MM.1S (cell line): ENCODE data around the gene TRIM26.

ENCODE experiments used
- DNase-seq: peaks from one replicate; pipeline ENCODE4 v3.0.0-alpha.2; 2015
- H2AFZ ChIP-seq: fragments of 300-600 bp; sonication (generic); 2 replicates; pipeline ENCODE4 v1.6.0; 2016; ENCODE audit warnings: antibody characterized with exemption, low read length
- H3F3A ChIP-seq: fragments of 300-600 bp; sonication (generic); 2 replicates; pipeline ENCODE4 v1.6.1; 2016; ENCODE audit warnings: mild to moderate bottlenecking, antibody characterized with exemption, low read length, moderate library complexity, mixed read lengths; ENCODE audit not compliant: insufficient read depth
- H3K27ac ChIP-seq: fragments of 300-600 bp; sonication (generic); 2 replicates; pipeline ENCODE4 v1.5.1; 2016; ENCODE audit warnings: mild to moderate bottlenecking, low read length
- H3K27me3 ChIP-seq: fragments of 300-600 bp; sonication (generic); replicated peaks from 2 replicates; pipeline ENCODE4 v1.6.0; 2016; ENCODE audit warnings: low read length; ENCODE audit not compliant: insufficient read depth
- H3K36me3 ChIP-seq: fragments of 300-600 bp; sonication (generic); replicated peaks from 2 replicates; pipeline ENCODE4 v1.6.1; 2016; ENCODE audit warnings: mild to moderate bottlenecking, low read length, mixed read lengths; ENCODE audit not compliant: insufficient read depth
- H3K4me1 ChIP-seq: fragments of 300-600 bp; sonication (generic); 2 replicates; pipeline ENCODE4 v1.6.1; 2016; ENCODE audit warnings: low read length, mixed read lengths
- H3K4me2 ChIP-seq: fragments of 300-600 bp; sonication (generic); 2 replicates; pipeline ENCODE4 v1.6.0; 2016; ENCODE audit warnings: low read depth, low read length
- H3K4me3 ChIP-seq: fragments of 300-600 bp; sonication (generic); 2 replicates; pipeline ENCODE4 v1.5.1; 2016; ENCODE audit warnings: low read length, mixed read lengths
- H3K79me2 ChIP-seq: fragments of 300-600 bp; sonication (generic); 2 replicates; pipeline ENCODE4 v1.6.1; 2016; ENCODE audit warnings: mixed run types, low read length, mixed read lengths
- H3K9ac ChIP-seq: fragments of 300-600 bp; sonication (generic); 2 replicates; pipeline ENCODE4 v1.6.1; 2016; ENCODE audit warnings: low read length, mixed read lengths
- H3K9me2 ChIP-seq: fragments of 300-600 bp; sonication (generic); replicated peaks from 2 replicates; pipeline ENCODE4 v1.6.1; 2016; ENCODE audit warnings: mild to moderate bottlenecking, low read length, mixed read lengths; ENCODE audit not compliant: insufficient read depth
- H3K9me3 ChIP-seq: fragments of 300-600 bp; sonication (generic); replicated peaks from 2 replicates; pipeline ENCODE4 v1.6.1; 2016; ENCODE audit warnings: mild to moderate bottlenecking, low read length, mixed read lengths; ENCODE audit not compliant: insufficient read depth
- H4K20me1 ChIP-seq: fragments of 300-600 bp; sonication (generic); 2 replicates; pipeline ENCODE4 v1.6.1; 2016; ENCODE audit warnings: mild to moderate bottlenecking, low read length, moderate library complexity, mixed read lengths; ENCODE audit not compliant: insufficient read depth
- CTCF ChIP-seq: fragments of 300-600 bp; sonication (generic); IDR thresholded peaks from 2 replicates; pipeline ENCODE4 v1.5.1; 2016; ENCODE audit warnings: antibody characterized with exemption, low read length, mixed read lengths
- EZH2 ChIP-seq: fragments of 300-600 bp; sonication (generic); optimal IDR thresholded peaks from 2 replicates; pipeline ENCODE3; 2017; ENCODE audit warnings: low read depth, mild to moderate bottlenecking, antibody characterized with exemption, low read length, mixed read lengths
- EZH2phosphoT487 ChIP-seq: fragments of 300-600 bp; sonication (generic); IDR thresholded peaks from 2 replicates; pipeline ENCODE4 v1.6.1; 2018; ENCODE audit warnings: antibody characterized with exemption, low read length

Gene TRIM26

GRCh38 chr6:30136570-30137286 lies 76.5 kb downstream of the TRIM26 start:
- no peaks in the 10 kb centered on the region for H3K9me3 ChIP-seq
- no peaks in the 10 kb centered on the region for H3K79me2 ChIP-seq
- H3K4me3 ChIP-seq, result no peak overlapping the region
- no peaks in the 10 kb centered on the region for H4K20me1 ChIP-seq
- H3F3A ChIP-seq, result peaks cover 4% of the 10 kb centered on the region; the same call in 1 of the 2 replicates
- no peaks in the 10 kb centered on the region for H3K36me3 ChIP-seq
- H3K4me1 ChIP-seq, result peaks cover 19% of the 10 kb centered on the region
- H2AFZ ChIP-seq, result no peak overlapping the region
- no peak overlapping the region for H3K9ac ChIP-seq
- DNase-seq, result peak; percentile 77
- peaks cover 30% of the 10 kb centered on the region for H3K27me3 ChIP-seq
- no peak overlapping the region for H3K27ac ChIP-seq
- no peak for TF ChIP-seq EZH2phosphoT487
- no peak for TF ChIP-seq EZH2
- TF ChIP-seq CTCF, result no peak
- H3K9me2 ChIP-seq, result no peaks in the 10 kb centered on the region
- H3K4me2 ChIP-seq, result peak overlapping the region; percentile 55; the same call in 1 of the 2 replicates

DNA sequence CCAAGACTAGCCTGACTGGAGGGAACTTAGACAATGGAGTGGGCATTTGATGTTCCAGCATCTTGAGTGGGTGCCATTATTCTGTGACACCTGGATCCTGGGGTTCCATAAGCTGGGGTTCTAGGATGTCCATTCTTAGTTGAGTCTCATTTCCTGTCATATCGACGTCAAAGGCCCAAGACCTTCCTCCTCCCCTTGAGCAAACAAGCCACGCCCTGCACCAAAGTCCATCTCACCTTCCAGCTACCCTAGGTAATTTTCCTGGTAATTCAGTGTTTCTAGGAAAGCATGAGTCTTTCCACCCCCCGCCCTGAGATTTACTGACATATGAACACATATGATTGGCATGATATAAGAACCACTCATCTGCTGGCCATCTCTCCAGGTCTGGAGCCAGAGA lies 77.4 kb downstream of the TRIM26 start, which contains the start of gene TRIM40:
Gene TRIM40 (plus strand): TSS at position 384 of the 400 bp plus-strand sequence. CDS start 897 bp downstream, outside the sequence.
- TF ChIP-seq CTCF, result no peak
- no peak for TF ChIP-seq EZH2
- TF ChIP-seq EZH2phosphoT487, result no peak
- no peak for DNase-seq
- no peak within 1 kb of the TSS for H3K4me3 ChIP-seq
- H3K27me3 ChIP-seq, result peaks cover 35% of the 10 kb centered on the region
- no peaks in the 10 kb centered on the region for H3K9me3 ChIP-seq
- no peak within 1 kb of the TSS for H2AFZ ChIP-seq
- no peak within 1 kb of the TSS for H3K27ac ChIP-seq
- H3K4me2 ChIP-seq, result peak within 1 kb of the TSS; percentile 55; the same call in 1 of the 2 replicates
- H3K4me1 ChIP-seq, result peaks cover 19% of the 10 kb centered on the region
- H3K36me3 ChIP-seq, result no peaks in the 10 kb centered on the region
- no peaks in the 10 kb centered on the region for H4K20me1 ChIP-seq
- H3F3A ChIP-seq, result peaks cover 6% of the 10 kb centered on the region
- no peak within 1 kb of the TSS for H3K9ac ChIP-seq
- no peaks in the 10 kb centered on the region for H3K9me2 ChIP-seq
- H3K79me2 ChIP-seq, result no peaks in the 10 kb centered on the region

DNA sequence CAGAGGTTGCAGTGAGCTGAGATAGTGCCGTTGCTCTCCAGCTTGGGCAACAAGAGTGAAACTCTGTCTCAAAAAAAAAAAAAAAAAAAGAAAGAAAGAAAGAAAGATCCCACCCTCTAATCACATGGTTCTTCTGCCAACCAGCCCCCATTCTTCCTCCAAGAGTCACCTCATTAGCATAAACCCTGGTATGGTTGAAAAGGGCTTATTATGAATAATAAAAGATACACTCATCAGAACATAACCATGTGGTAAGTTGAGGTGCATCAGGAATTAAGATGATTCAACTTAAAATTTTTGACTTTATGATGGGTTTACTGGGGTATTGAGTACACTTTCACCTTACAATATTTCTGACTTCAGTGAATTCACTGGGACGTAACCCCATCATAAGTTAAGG lies 78.1 kb downstream of the TRIM26 start:
- no peak for TF ChIP-seq EZH2
- TF ChIP-seq CTCF, result no peak
- TF ChIP-seq EZH2phosphoT487, result no peak
- peaks cover 35% of the 10 kb centered on the region for H3K27me3 ChIP-seq

More for the DNA sequence above, 78.1 kb downstream of the TRIM26 start:
- Histone ChIP-seq H3K4me2 (no peak overlapping the region), H3K9me3 (no peaks in the 10 kb centered on the region), H3K79me2 (no peaks in the 10 kb centered on the region), H4K20me1 (no peaks in the 10 kb centered on the region), H3K9me2 (no peaks in the 10 kb centered on the region), H3K9ac (no peak overlapping the region), H2AFZ (no peak overlapping the region), H3F3A (peaks cover 11% of the 10 kb centered on the region), H3K27ac (no peak overlapping the region), H3K36me3 (no peaks in the 10 kb centered on the region), H3K4me1 (peaks cover 24% of the 10 kb centered on the region), H3K4me3 (no peak overlapping the region)
- DNase-seq, result no peak
